GM12873 (cell line): ENCODE data around the gene FAM170B.

Source experiments
- CTCF ChIP-seq: IDR thresholded peaks from 2 replicates; pipeline ENCODE4 v1.5.1; 2012; ENCODE audit warnings: low read depth, mild to moderate bottlenecking, moderate library complexity, low read length, control low read depth; ENCODE audit not compliant: insufficient read depth; ENCODE audit errors: missing control alignments

The FAM170B gene

GRCh38 chr10:49150426-49150825 is 16.6 kb upstream of the FAM170B start:
- TF ChIP-seq CTCF: no peak

GRCh38 chr10:49149881-49150280 is 16.1 kb upstream of the FAM170B start:
- no peak for TF ChIP-seq CTCF

- no peak for TF ChIP-seq CTCF
Observed at GRCh38 chr10:49144058-49144720, 10.4 kb upstream of the FAM170B start.

- TF ChIP-seq CTCF: no peak
Observed at GRCh38 chr10:49143249-49143648, 9.4 kb upstream of the FAM170B start.

GRCh38 chr10:49141541-49142332 is 7.9 kb upstream of the FAM170B start:
- TF ChIP-seq CTCF: no peak

GRCh38 chr10:49140304-49141177 is 6.7 kb upstream of the FAM170B start:
- TF ChIP-seq CTCF: no peak

GRCh38 chr10:49139846-49140195 is 6.0 kb upstream of the FAM170B start:
- no peak for TF ChIP-seq CTCF
